ENCODE data around the gene SESTD1.

- TF ChIP-seq EZH2 (IDR thresholded peaks at IDR 0.05; ENCODE audit: low read length, missing control alignments) = no peak
- no peak for TF ChIP-seq CTCF (conservative IDR thresholded peaks at IDR 0.05 in 1 of 2, IDR thresholded peaks at IDR 0.05 in 1 of 2; ENCODE audit: low read depth in 1 of 2, low read length in 2 of 2)
These were observed 194.9 kb downstream of the SESTD1 start for GRCh38 chr2:179069685-179070084.

Data from fibroblast of lung (primary cell).